ENCODE measurements around the gene FGFR2. TPM values are rescaled to one million over a fixed set of nuclear protein-coding genes. Genes with fewer than 3 reads are reported as not detected.

Gene FGFR2
- total and polyA plus RNA-seq, 2 donors (not counting 3 experiments of a cell fraction or from before 2014, with no cell fraction given) = 0.06 TPM; not detected in 1

- H3K79me2 ChIP-seq (ENCODE audit: control insufficient read depth, insufficient read depth, low read length) = no peaks in the 10 kb centered on the region
- intact Hi-C loops (cut with micrococcal nuclease) = no loop called here
- H4K20me1 ChIP-seq (replicated peaks; ENCODE audit: control insufficient read depth, extremely low read depth, insufficient read depth, low read length) = no peaks in the 10 kb centered on the region
- no peaks in the 10 kb centered on the region for H3K4me1 ChIP-seq (ENCODE audit: control insufficient read depth, extremely low read depth, insufficient read depth, low read length)
- H3K27ac ChIP-seq (ENCODE audit: insufficient read depth, low read depth, low read length) = no peak overlapping the region
- FAIRE-seq (no peak), DNase-seq (ENCODE audit: low read depth, low spot score) (no peak)
- H2AFZ ChIP-seq (ENCODE audit: low read depth, low read length) = no peak overlapping the region
- BruUV-seq (replicated peaks) = no TSS peak
- no peak overlapping the region for H3K4me2 ChIP-seq (ENCODE audit: insufficient read depth, low read length)
- CTCF ChIA-PET = no interaction called here
- H3K9me3 ChIP-seq (replicated peaks; ENCODE audit: control insufficient read depth, insufficient read depth, low read length) = no peaks in the 10 kb centered on the region
- H3K9me1 ChIP-seq (replicated peaks; ENCODE audit: control insufficient read depth, extremely low read depth, insufficient read depth, low read length) = no peaks in the 10 kb centered on the region
- no peak overlapping the region for H3K9ac ChIP-seq (replicated peaks; ENCODE audit: extremely low read depth, insufficient read depth, low read length)
- dilution Hi-C loops (cut with MboI; ENCODE audit: extremely low pct_ligation_motif_present, low sequenced_read_pairs) = no loop called here
- H3K27me3 ChIP-seq (ENCODE audit: control insufficient read depth in 2 of 2, insufficient read depth in 2 of 2, low read length in 2 of 2) = no peaks in the 10 kb centered on the region
- POLR2A ChIA-PET = no interaction called here
- H3K36me3 ChIP-seq (ENCODE audit: control insufficient read depth in 2 of 2, extremely low read depth in 1 of 2, insufficient read depth in 2 of 2, low read length in 2 of 2) = no peaks in the 10 kb centered on the region
- TF ChIP-seq EZH2 (IDR thresholded peaks at IDR 0.05; ENCODE audit: borderline replicate concordance, low read depth, low read length, severe bottlenecking) (no peak), GATA2 (IDR thresholded peaks at IDR 0.05; ENCODE audit: insufficient read depth, insufficient read length, low read depth, low read length) (no peak), POLR2A (IDR thresholded peaks at IDR 0.05; ENCODE audit: low read depth, low read length) (no peak), MYC (IDR thresholded peaks at IDR 0.05; ENCODE audit: low read depth, low read length) (no peak), CTCF (IDR thresholded peaks at IDR 0.05; ENCODE audit: extremely low read depth in 1 of 2, insufficient read depth in 1 of 2, low read depth in 1 of 2, low read length in 2 of 2) (no peak), POLR2AphosphoS5 (IDR thresholded peaks at IDR 0.05; ENCODE audit: insufficient read depth, low read depth, low read length) (no peak), FOS (IDR thresholded peaks at IDR 0.05; ENCODE audit: borderline replicate concordance, insufficient read depth, low read length) (no peak), JUN (IDR thresholded peaks at IDR 0.05; ENCODE audit: borderline replicate concordance, insufficient read depth, insufficient read length, low read depth) (no peak), MAX (IDR thresholded peaks at IDR 0.05; ENCODE audit: insufficient read depth, insufficient read length) (no peak)
- no peak overlapping the region for H3K4me3 ChIP-seq (replicated peaks in 1 of 3; ENCODE audit: insufficient read depth in 1 of 3, low read depth in 1 of 3, low read length in 3 of 3)
Measured at GRCh38 chr10:121615836-121616235, 17.6 kb upstream of the FGFR2 start.
